Lower leg skin (tissue), 3 donors: ENCODE results near the gene ENAH.

Source experiments
- CTCF ChIP-seq, 3 donors: fragments of 450-650 bp; IDR thresholded peaks; one replicate each; pipeline ENCODE4 v1.5.1; 2016; ENCODE audit warnings: antibody characterized with exemption in 3 of 3, mild to moderate bottlenecking in 3 of 3, moderate library complexity in 2 of 3
- POLR2A ChIP-seq, 2 donors: fragments of 450-650 bp; IDR thresholded peaks; one replicate each; pipeline ENCODE4 v1.6.1; 2016 to 2017; ENCODE audit warnings: antibody characterized with exemption in 2 of 2, mild to moderate bottlenecking in 1 of 2, moderate library complexity in 1 of 2

- no peak for TF ChIP-seq POLR2A (IDR thresholded peaks at IDR 0.05)
- TF ChIP-seq CTCF (IDR thresholded peaks at IDR 0.05): no peak
These were observed 178.4 kb downstream of the ENAH start for GRCh38 chr1:225474439-225474985.
